ENCODE measurements around the gene GADD45G. TPM values are rescaled to one million over a fixed set of nuclear protein-coding genes. Genes with fewer than 3 reads are reported as not detected.

The GADD45G gene
- total and polyA plus RNA-seq, 4 donors, result 5.5 to 106 (median 43.3) TPM

DNA sequence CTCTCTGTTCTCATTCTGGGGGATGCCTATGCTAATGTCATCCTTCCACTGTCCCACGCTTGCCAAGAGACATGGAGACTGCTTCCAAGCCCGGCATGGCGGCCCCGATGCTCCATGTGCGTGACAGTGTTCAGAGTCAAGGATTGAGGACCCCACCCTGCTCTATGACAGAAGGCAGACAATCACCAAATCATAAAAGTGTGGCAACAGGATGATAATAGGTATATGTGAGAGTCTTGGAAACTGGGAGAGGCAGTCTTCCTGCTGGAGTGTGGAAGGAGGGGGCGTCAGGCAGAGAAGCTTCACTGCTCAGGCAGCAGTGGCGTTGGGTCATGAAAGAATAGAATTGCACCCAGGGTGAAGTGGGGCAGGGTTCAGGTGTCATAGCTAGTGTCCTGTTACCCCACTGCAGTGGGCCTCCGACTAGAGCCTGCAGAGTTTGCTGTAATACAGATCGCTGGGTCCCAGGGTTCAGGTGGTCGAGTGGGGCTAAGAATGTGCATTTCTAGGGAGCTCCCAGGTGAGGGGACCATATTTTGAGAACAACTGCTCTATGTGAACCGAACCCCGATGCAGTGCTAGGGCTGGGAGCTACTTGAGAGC lies 12.5 kb upstream of the GADD45G start:
- H3K27me3 ChIP-seq (ENCODE audit: control insufficient read depth in 4 of 4, insufficient read depth in 4 of 4, low read length in 3 of 4), result no peaks in the 10 kb centered on the region
- H3K9ac ChIP-seq (ENCODE audit: low read depth in 1 of 2, low read length in 2 of 2), result no peak overlapping the region
- H3K36me3 ChIP-seq (ENCODE audit: control insufficient read depth in 4 of 4, insufficient read depth in 3 of 4, low read depth in 1 of 4, low read length in 3 of 4), result no peaks in the 10 kb centered on the region
- TF ChIP-seq FOXA2 (IDR thresholded peaks at IDR 0.05) (no peak), YY1 (IDR thresholded peaks at IDR 0.05) (no peak), FOXA1 (IDR thresholded peaks at IDR 0.05) (no peak), HNF4G (IDR thresholded peaks at IDR 0.05) (no peak), JUND (IDR thresholded peaks at IDR 0.05) (no peak), NR2F2 (IDR thresholded peaks at IDR 0.05) (no peak), RAD21 (IDR thresholded peaks at IDR 0.05) (no peak), SP1 (IDR thresholded peaks at IDR 0.05) (no peak)
- TF ChIP-seq, protein P1, sequence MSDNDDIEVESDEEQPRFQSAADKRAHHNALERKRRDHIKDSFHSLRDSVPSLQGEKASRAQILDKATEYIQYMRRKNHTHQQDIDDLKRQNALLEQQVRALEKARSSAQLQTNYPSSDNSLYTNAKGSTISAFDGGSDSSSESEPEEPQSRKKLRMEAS (IDR thresholded peaks at IDR 0.05), result no peak
- TF ChIP-seq, protein P2, sequence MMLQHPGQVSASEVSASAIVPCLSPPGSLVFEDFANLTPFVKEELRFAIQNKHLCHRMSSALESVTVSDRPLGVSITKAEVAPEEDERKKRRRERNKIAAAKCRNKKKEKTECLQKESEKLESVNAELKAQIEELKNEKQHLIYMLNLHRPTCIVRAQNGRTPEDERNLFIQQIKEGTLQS (IDR thresholded peaks at IDR 0.05), result no peak
- no peak overlapping the region for H3K27ac ChIP-seq (ENCODE audit: low read depth in 1 of 2, low read length in 2 of 2)
- H3K4me3 ChIP-seq (ENCODE audit: low read depth in 1 of 3, low read length in 3 of 3), result no peak overlapping the region
- no peaks in the 10 kb centered on the region for H3K4me1 ChIP-seq (ENCODE audit: control insufficient read depth in 4 of 4, insufficient read depth in 4 of 4, low read length in 3 of 4)
- no peak for DNase-seq (ENCODE audit: low spot score)
- H3K9me3 ChIP-seq (ENCODE audit: control insufficient read depth in 4 of 4, low read length in 3 of 4), result no peaks in the 10 kb centered on the region
- WGBS, result 95% methylated on average over 12 of the region's 12 CpGs

DNA sequence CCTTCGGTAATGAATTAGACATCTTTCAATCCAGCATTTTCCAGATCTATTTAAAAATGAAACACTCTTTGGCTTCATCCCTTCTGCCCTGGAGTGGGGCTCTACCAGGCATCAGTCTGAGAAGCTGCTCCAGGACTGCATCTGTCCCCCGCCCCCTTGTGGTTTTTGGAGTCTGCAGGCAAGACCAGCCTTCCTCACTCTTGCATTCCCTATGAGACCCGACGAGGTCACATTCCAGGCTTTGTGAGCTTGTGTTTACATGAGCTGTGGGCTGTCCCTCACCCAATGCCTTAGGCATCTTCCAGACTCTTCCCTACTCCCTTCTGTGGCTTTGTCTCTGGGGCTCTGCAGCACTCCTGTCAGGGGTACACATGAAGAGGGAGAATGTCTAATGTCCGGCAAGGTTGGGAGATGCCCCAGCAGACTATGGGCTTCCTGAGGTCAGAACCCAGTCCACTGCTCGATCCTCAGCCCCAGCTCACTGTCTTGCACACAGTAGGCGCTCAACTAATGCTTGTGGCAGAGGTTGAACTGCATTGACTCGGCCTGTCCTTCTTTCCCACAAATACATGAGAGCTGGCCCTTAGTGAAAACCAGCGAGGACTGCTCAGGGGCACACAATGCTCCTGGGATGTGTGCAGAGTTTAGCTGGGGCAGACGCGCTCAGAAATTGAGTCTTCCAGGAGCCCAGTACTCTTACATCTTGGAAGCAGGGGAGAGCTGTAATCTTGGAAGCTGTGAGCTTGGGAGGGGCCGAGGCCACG lies 11.7 kb upstream of the GADD45G start:
- TF ChIP-seq, protein P3, sequence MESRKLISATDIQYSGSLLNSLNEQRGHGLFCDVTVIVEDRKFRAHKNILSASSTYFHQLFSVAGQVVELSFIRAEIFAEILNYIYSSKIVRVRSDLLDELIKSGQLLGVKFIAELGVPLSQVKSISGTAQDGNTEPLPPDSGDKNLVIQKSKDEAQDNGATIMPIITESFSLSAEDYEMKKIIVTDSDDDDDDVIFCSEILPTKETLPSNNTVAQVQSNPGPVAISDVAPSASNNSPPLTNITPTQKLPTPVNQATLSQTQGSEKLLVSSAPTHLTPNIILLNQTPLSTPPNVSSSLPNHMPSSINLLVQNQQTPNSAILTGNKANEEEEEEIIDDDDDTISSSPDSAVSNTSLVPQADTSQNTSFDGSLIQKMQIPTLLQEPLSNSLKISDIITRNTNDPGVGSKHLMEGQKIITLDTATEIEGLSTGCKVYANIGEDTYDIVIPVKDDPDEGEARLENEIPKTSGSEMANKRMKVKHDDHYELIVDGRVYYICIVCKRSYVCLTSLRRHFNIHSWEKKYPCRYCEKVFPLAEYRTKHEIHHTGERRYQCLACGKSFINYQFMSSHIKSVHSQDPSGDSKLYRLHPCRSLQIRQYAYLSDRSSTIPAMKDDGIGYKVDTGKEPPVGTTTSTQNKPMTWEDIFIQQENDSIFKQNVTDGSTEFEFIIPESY (IDR thresholded peaks at IDR 0.05), result no peak
- TF ChIP-seq JUND (IDR thresholded peaks at IDR 0.05) (no peak), RAD21 (IDR thresholded peaks at IDR 0.05) (no peak), GABPA (IDR thresholded peaks at IDR 0.05 in 1 of 2, conservative IDR thresholded peaks at IDR 0.05 in 1 of 2) (no peak), SP1 (IDR thresholded peaks at IDR 0.05) (no peak), FOXA1 (IDR thresholded peaks at IDR 0.05) (no peak), NR2F2 (IDR thresholded peaks at IDR 0.05) (no peak), RXRA (IDR thresholded peaks at IDR 0.05) (no peak), HNF4A (conservative IDR thresholded peaks at IDR 0.05) (no peak), HNF4G (IDR thresholded peaks at IDR 0.05) (no peak), EGR1 (IDR thresholded peaks at IDR 0.05; ENCODE audit: low read depth in 2 of 2) (no peak), TAF1 (conservative IDR thresholded peaks at IDR 0.05) (no peak), FOXA2 (IDR thresholded peaks at IDR 0.05) (no peak), YY1 (IDR thresholded peaks at IDR 0.05) (no peak)
- TF ChIP-seq, protein P2 (IDR thresholded peaks at IDR 0.05), result no peak
- TF ChIP-seq, protein P4, sequence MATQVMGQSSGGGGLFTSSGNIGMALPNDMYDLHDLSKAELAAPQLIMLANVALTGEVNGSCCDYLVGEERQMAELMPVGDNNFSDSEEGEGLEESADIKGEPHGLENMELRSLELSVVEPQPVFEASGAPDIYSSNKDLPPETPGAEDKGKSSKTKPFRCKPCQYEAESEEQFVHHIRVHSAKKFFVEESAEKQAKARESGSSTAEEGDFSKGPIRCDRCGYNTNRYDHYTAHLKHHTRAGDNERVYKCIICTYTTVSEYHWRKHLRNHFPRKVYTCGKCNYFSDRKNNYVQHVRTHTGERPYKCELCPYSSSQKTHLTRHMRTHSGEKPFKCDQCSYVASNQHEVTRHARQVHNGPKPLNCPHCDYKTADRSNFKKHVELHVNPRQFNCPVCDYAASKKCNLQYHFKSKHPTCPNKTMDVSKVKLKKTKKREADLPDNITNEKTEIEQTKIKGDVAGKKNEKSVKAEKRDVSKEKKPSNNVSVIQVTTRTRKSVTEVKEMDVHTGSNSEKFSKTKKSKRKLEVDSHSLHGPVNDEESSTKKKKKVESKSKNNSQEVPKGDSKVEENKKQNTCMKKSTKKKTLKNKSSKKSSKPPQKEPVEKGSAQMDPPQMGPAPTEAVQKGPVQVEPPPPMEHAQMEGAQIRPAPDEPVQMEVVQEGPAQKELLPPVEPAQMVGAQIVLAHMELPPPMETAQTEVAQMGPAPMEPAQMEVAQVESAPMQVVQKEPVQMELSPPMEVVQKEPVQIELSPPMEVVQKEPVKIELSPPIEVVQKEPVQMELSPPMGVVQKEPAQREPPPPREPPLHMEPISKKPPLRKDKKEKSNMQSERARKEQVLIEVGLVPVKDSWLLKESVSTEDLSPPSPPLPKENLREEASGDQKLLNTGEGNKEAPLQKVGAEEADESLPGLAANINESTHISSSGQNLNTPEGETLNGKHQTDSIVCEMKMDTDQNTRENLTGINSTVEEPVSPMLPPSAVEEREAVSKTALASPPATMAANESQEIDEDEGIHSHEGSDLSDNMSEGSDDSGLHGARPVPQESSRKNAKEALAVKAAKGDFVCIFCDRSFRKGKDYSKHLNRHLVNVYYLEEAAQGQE (IDR thresholded peaks at IDR 0.05), result no peak
- TF ChIP-seq, protein P5, sequence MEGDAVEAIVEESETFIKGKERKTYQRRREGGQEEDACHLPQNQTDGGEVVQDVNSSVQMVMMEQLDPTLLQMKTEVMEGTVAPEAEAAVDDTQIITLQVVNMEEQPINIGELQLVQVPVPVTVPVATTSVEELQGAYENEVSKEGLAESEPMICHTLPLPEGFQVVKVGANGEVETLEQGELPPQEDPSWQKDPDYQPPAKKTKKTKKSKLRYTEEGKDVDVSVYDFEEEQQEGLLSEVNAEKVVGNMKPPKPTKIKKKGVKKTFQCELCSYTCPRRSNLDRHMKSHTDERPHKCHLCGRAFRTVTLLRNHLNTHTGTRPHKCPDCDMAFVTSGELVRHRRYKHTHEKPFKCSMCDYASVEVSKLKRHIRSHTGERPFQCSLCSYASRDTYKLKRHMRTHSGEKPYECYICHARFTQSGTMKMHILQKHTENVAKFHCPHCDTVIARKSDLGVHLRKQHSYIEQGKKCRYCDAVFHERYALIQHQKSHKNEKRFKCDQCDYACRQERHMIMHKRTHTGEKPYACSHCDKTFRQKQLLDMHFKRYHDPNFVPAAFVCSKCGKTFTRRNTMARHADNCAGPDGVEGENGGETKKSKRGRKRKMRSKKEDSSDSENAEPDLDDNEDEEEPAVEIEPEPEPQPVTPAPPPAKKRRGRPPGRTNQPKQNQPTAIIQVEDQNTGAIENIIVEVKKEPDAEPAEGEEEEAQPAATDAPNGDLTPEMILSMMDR (IDR thresholded peaks at IDR 0.05; ENCODE audit: low read depth, low read length, missing input control), result no peak
- TF ChIP-seq, protein P1 (IDR thresholded peaks at IDR 0.05), result no peak
- H3K36me3 ChIP-seq (ENCODE audit: control insufficient read depth in 4 of 4, insufficient read depth in 3 of 4, low read depth in 1 of 4, low read length in 3 of 4), result no peaks in the 10 kb centered on the region
- peak; percentile 35 for DNase-seq (ENCODE audit: low spot score)
- no peaks in the 10 kb centered on the region for H3K9me3 ChIP-seq (ENCODE audit: control insufficient read depth in 4 of 4, low read length in 3 of 4)
- H3K9ac ChIP-seq (ENCODE audit: low read depth in 1 of 2, low read length in 2 of 2), result no peak overlapping the region
- WGBS, result 59% methylated on average over 13 of the region's 13 CpGs
- no peaks in the 10 kb centered on the region for H3K4me1 ChIP-seq (ENCODE audit: control insufficient read depth in 4 of 4, insufficient read depth in 4 of 4, low read length in 3 of 4)
- H3K27ac ChIP-seq (ENCODE audit: low read depth in 1 of 2, low read length in 2 of 2), result no peak overlapping the region
- no peak overlapping the region for H3K4me3 ChIP-seq (ENCODE audit: low read depth in 1 of 3, low read length in 3 of 3)
- H3K27me3 ChIP-seq (ENCODE audit: control insufficient read depth in 4 of 4, insufficient read depth in 4 of 4, low read length in 3 of 4), result no peaks in the 10 kb centered on the region
